Measurements from ENCODE around the gene GALNT13. TPM values are rescaled to one million over a fixed set of nuclear protein-coding genes. Genes with fewer than 3 reads are reported as not detected.

Gene GALNT13
- total RNA-seq, 2 experiments from 2014 or later = 0.26 to 0.64 TPM

- Mint-ChIP-seq H3K27me3 (no peaks in the 10 kb centered on the region), H3K4me3 (no peak overlapping the region), H3K4me1 (no peaks in the 10 kb centered on the region), H3K27ac (no peak overlapping the region), H3K9me3 (no peaks in the 10 kb centered on the region), H3K36me3 (no peaks in the 10 kb centered on the region)
- POLR2A ChIA-PET = no interaction called here
- ATAC-seq (ENCODE audit: low read depth) (no peak), DNase-seq (no peak)
Observed at GRCh38 chr2:154229966-154230365, 358.2 kb downstream of the GALNT13 start.

DNA sequence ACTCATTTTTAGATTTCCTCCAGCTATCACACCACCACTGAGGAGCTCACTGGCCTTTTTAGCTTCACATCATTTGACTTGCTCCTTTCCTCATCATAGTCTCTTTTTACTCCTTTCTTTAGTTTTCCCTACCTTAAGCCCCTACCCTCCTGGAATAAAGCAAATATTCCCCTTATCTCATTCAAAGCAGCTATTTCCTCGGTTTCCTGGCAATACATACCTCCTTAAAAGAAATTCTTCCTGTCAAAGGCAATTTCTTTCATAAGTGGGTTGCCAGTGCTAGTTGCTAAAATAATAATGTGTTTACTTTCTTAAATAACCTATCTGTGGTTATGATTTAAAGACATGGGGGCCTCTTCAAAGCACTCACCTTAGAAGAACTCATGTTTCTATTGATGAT lies 359.3 kb downstream of the GALNT13 start:
- no peak for DNase-seq
- no peak for ATAC-seq (ENCODE audit: low read depth)
- Mint-ChIP-seq H3K27me3 (no peaks in the 10 kb centered on the region), H3K9me3 (no peaks in the 10 kb centered on the region), H3K4me3 (no peak overlapping the region), H3K27ac (no peak overlapping the region), H3K36me3 (no peaks in the 10 kb centered on the region), H3K4me1 (no peaks in the 10 kb centered on the region)
- POLR2A ChIA-PET = no interaction called here

DNA sequence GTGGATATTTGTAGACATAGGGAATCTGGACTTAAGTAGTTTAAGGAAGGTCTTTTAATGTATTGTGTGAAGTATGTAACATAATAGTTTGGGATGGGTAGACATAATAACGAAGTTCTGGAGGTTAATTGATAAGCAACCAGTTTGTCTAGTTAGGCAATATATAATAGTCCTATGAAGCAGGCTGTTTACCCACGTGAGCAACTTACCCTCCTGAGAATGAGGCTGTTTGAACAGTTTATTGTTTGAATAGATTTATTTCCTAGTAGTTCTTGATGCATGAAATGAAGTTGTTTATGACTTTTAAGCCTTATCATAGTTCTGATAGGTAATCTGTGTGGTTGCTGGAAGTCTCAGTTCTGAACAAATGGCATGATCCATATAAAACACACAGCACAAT lies 361.5 kb downstream of the GALNT13 start:
- H3K27me3 Mint-ChIP-seq = no peaks in the 10 kb centered on the region
- no peaks in the 10 kb centered on the region for H3K9me3 Mint-ChIP-seq
- H3K27ac Mint-ChIP-seq = no peak overlapping the region
- no peaks in the 10 kb centered on the region for H3K36me3 Mint-ChIP-seq
- POLR2A ChIA-PET = no interaction called here
- ATAC-seq (ENCODE audit: low read depth) (no peak), DNase-seq (no peak)
- H3K4me3 Mint-ChIP-seq = no peak overlapping the region
- H3K4me1 Mint-ChIP-seq = no peaks in the 10 kb centered on the region

GRCh38 chr2:154238252-154238651 lies 366.5 kb downstream of the GALNT13 start:
- no peak overlapping the region for H3K4me3 Mint-ChIP-seq
- H3K9me3 Mint-ChIP-seq = no peaks in the 10 kb centered on the region
- no peaks in the 10 kb centered on the region for H3K27me3 Mint-ChIP-seq
- DNase-seq = no peak
- H3K4me1 Mint-ChIP-seq = no peaks in the 10 kb centered on the region
- ATAC-seq (ENCODE audit: low read depth) = no peak
- POLR2A ChIA-PET = no interaction called here
- no peak overlapping the region for H3K27ac Mint-ChIP-seq
- H3K36me3 Mint-ChIP-seq = no peaks in the 10 kb centered on the region

DNA sequence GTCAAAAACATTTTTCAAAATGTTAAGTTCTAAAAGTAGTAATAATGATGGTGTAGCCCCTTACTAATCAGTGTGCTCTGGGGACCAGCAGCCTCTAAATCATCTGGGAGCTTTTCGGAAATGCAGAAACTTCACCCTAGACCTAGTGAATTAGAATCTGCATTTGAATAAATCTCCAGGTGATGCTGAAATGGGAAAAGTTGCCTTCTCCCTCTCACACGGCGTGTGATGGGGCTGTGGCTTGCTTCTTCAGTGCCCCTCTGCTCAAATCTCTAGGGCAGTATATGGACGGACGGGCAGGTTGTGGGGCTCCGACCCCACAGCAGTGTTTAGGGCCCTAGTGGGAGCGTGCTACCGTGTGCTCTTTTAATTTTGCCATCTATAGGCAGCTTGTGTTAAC lies 368.6 kb downstream of the GALNT13 start:
- Mint-ChIP-seq H3K4me3 (no peak overlapping the region), H3K4me1 (no peaks in the 10 kb centered on the region), H3K27ac (no peak overlapping the region), H3K9me3 (no peaks in the 10 kb centered on the region), H3K36me3 (no peaks in the 10 kb centered on the region), H3K27me3 (no peaks in the 10 kb centered on the region)
- POLR2A ChIA-PET = no interaction called here
- DNase-seq (no peak), ATAC-seq (ENCODE audit: low read depth) (no peak)

GRCh38 chr2:154240921-154241379 lies 369.2 kb downstream of the GALNT13 start:
- ATAC-seq (ENCODE audit: low read depth) (no peak), DNase-seq (no peak)
- POLR2A ChIA-PET = no interaction called here
- H3K27me3 Mint-ChIP-seq = no peaks in the 10 kb centered on the region
- H3K36me3 Mint-ChIP-seq = no peaks in the 10 kb centered on the region
- H3K9me3 Mint-ChIP-seq = no peaks in the 10 kb centered on the region
- no peak overlapping the region for H3K4me3 Mint-ChIP-seq
- H3K4me1 Mint-ChIP-seq = no peaks in the 10 kb centered on the region
- no peak overlapping the region for H3K27ac Mint-ChIP-seq

DNA sequence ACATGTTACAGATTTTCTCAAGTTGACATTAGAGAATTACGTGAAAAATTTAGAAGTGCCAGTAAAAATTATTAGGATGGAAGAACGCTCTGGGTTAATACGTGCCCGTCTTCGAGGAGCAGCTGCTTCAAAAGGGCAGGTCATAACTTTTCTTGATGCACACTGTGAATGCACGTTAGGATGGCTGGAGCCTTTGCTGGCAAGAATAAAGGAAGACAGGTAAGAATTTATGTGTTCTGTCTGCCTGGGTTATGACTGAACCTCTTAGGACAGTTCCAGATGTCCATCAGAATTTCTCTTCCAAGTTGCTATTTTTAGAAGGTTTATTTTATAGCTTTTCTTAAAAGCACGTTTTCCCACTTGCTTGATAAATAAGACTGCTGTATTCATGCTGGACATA lies 371.0 kb downstream of the GALNT13 start:
- Mint-ChIP-seq H3K27me3 (no peaks in the 10 kb centered on the region), H3K4me1 (no peaks in the 10 kb centered on the region), H3K9me3 (no peaks in the 10 kb centered on the region), H3K27ac (no peak overlapping the region), H3K36me3 (no peaks in the 10 kb centered on the region), H3K4me3 (no peak overlapping the region)
- POLR2A ChIA-PET = no interaction called here
- DNase-seq (no peak), ATAC-seq (ENCODE audit: low read depth) (no peak)

GRCh38 chr2:154243685-154244084 lies 372.0 kb downstream of the GALNT13 start:
- Mint-ChIP-seq H3K4me3 (no peak overlapping the region), H3K27me3 (no peaks in the 10 kb centered on the region), H3K36me3 (no peaks in the 10 kb centered on the region), H3K4me1 (no peaks in the 10 kb centered on the region), H3K27ac (no peak overlapping the region), H3K9me3 (no peaks in the 10 kb centered on the region)
- POLR2A ChIA-PET = no interaction called here
- ATAC-seq (ENCODE audit: low read depth) (no peak), DNase-seq (no peak)

GRCh38 chr2:154244932-154245331 lies 373.2 kb downstream of the GALNT13 start:
- POLR2A ChIA-PET = no interaction called here
- no peak overlapping the region for H3K4me3 Mint-ChIP-seq
- H3K4me1 Mint-ChIP-seq = no peaks in the 10 kb centered on the region
- ATAC-seq (ENCODE audit: low read depth) (no peak), DNase-seq (no peak)
- H3K36me3 Mint-ChIP-seq = no peaks in the 10 kb centered on the region
- H3K27me3 Mint-ChIP-seq = no peaks in the 10 kb centered on the region
- no peak overlapping the region for H3K27ac Mint-ChIP-seq
- H3K9me3 Mint-ChIP-seq = no peaks in the 10 kb centered on the region

- no peak overlapping the region for H3K4me3 Mint-ChIP-seq
- DNase-seq = no peak
- H3K27me3 Mint-ChIP-seq = no peaks in the 10 kb centered on the region
- no peaks in the 10 kb centered on the region for H3K36me3 Mint-ChIP-seq
- H3K4me1 Mint-ChIP-seq = no peaks in the 10 kb centered on the region
- POLR2A ChIA-PET = no interaction called here
- no peaks in the 10 kb centered on the region for H3K9me3 Mint-ChIP-seq
- no peak overlapping the region for H3K27ac Mint-ChIP-seq
- no peak for ATAC-seq (ENCODE audit: low read depth)
Observed at GRCh38 chr2:154247503-154247902, 375.8 kb downstream of the GALNT13 start.

GRCh38 chr2:154256136-154256535 lies 384.4 kb downstream of the GALNT13 start:
- Mint-ChIP-seq H3K4me1 (no peaks in the 10 kb centered on the region), H3K9me3 (no peaks in the 10 kb centered on the region), H3K4me3 (no peak overlapping the region), H3K27ac (no peak overlapping the region), H3K36me3 (no peaks in the 10 kb centered on the region), H3K27me3 (no peaks in the 10 kb centered on the region)
- ATAC-seq (ENCODE audit: low read depth) = no peak
- POLR2A ChIA-PET = no interaction called here
- no peak for DNase-seq

- POLR2A ChIA-PET = no interaction called here
- DNase-seq (no peak), ATAC-seq (ENCODE audit: low read depth) (no peak)
- Mint-ChIP-seq H3K36me3 (no peaks in the 10 kb centered on the region), H3K27ac (no peak overlapping the region), H3K4me3 (no peak overlapping the region), H3K4me1 (no peaks in the 10 kb centered on the region), H3K27me3 (no peaks in the 10 kb centered on the region), H3K9me3 (no peaks in the 10 kb centered on the region)
Observed at GRCh38 chr2:154259030-154259429, 387.3 kb downstream of the GALNT13 start.

GRCh38 chr2:154261473-154262027 lies 389.8 kb downstream of the GALNT13 start:
- no peaks in the 10 kb centered on the region for H3K9me3 Mint-ChIP-seq
- no peak overlapping the region for H3K27ac Mint-ChIP-seq
- H3K4me1 Mint-ChIP-seq = no peaks in the 10 kb centered on the region
- POLR2A ChIA-PET = no interaction called here
- no peaks in the 10 kb centered on the region for H3K27me3 Mint-ChIP-seq
- H3K36me3 Mint-ChIP-seq = no peaks in the 10 kb centered on the region
- DNase-seq = no peak
- no peak overlapping the region for H3K4me3 Mint-ChIP-seq
- ATAC-seq (ENCODE audit: low read depth) = no peak

DNA sequence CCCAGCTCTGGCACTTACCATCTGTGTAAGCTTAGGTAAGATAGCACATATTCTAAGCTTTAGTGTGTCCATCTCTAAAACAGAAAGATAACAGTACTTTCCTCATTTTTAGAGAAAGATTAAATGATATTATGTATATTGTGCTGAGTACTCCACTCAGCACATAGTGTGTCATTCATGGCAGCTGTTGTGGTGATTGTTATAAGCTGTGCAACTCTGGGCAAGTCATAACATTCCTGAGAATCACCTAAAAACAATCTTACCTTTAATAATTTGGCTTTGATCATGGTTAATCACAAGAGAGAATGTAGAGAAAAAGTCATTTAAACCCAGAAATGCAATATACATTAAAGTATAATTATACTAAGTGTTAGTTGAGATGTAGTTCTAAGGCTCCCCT lies 391.5 kb downstream of the GALNT13 start:
- Mint-ChIP-seq H3K27ac (no peak overlapping the region), H3K4me1 (no peaks in the 10 kb centered on the region), H3K4me3 (no peak overlapping the region), H3K36me3 (no peaks in the 10 kb centered on the region), H3K27me3 (no peaks in the 10 kb centered on the region), H3K9me3 (no peaks in the 10 kb centered on the region)
- no peak for DNase-seq
- POLR2A ChIA-PET = no interaction called here
- ATAC-seq (ENCODE audit: low read depth) = no peak

GRCh38 chr2:154264024-154264423 lies 392.3 kb downstream of the GALNT13 start:
- no peaks in the 10 kb centered on the region for H3K9me3 Mint-ChIP-seq
- POLR2A ChIA-PET = no interaction called here
- H3K27ac Mint-ChIP-seq = no peak overlapping the region
- no peak overlapping the region for H3K4me3 Mint-ChIP-seq
- no peaks in the 10 kb centered on the region for H3K27me3 Mint-ChIP-seq
- no peaks in the 10 kb centered on the region for H3K36me3 Mint-ChIP-seq
- H3K4me1 Mint-ChIP-seq = no peaks in the 10 kb centered on the region
- DNase-seq (no peak), ATAC-seq (ENCODE audit: low read depth) (no peak)
